SK-N-MC (cell line): Measurements from ENCODE around the gene KPNB1.

ENCODE experiments used
- EZH2 ChIP-seq: fragments of 200-600 bp; sonication (generic); IDR thresholded peaks from one replicate; pipeline ENCODE4 v1.6.1; 2017; ENCODE audit warnings: antibody characterized with exemption
- POLR2AphosphoS5 ChIP-seq: IDR thresholded peaks from 2 replicates; pipeline ENCODE4 v1.6.1; 2012; ENCODE audit warnings: mild to moderate bottlenecking, low read depth, low read length, borderline replicate concordance

- TF ChIP-seq POLR2AphosphoS5 (no peak), EZH2 (no peak)
Measured at GRCh38 chr17:47702391-47702995, 52.8 kb downstream of the KPNB1 start.
